Measurements from ENCODE around the gene DECR2.

Gene DECR2

GRCh38 chr16:441447-441846 lies 39.8 kb downstream of the DECR2 start:
- Mint-ChIP-seq H3K9me3 (no peaks in the 10 kb centered on the region), H3K4me1 (ENCODE audit: low read depth in 2 of 2) (peaks cover 3 to 6% of the 10 kb centered on the region in 2 donors), H3K36me3 (ENCODE audit: insufficient read depth) (peaks cover 12% of the 10 kb centered on the region), H3K27me3 (no peaks in the 10 kb centered on the region), H3K27ac (no peak overlapping the region), H3K4me3 (no peak overlapping the region)
- no peak for ATAC-seq (replicated peaks)
- no peak for DNase-seq

GRCh38 chr16:442976-443375 lies 41.3 kb downstream of the DECR2 start:
- H3K4me1 Mint-ChIP-seq (ENCODE audit: low read depth in 2 of 2), result peaks cover 6 to 9% of the 10 kb centered on the region in 2 donors
- H3K27me3 Mint-ChIP-seq, result no peaks in the 10 kb centered on the region
- H3K4me3 Mint-ChIP-seq, result no peak overlapping the region
- H3K9me3 Mint-ChIP-seq, result no peaks in the 10 kb centered on the region
- H3K27ac Mint-ChIP-seq, result no peak overlapping the region
- H3K36me3 Mint-ChIP-seq (ENCODE audit: insufficient read depth), result peaks cover 17% of the 10 kb centered on the region
- no peak for ATAC-seq (replicated peaks)
- DNase-seq, result no peak

- ATAC-seq (replicated peaks) (no peak), DNase-seq (no peak)
- Mint-ChIP-seq H3K27ac (no peak overlapping the region), H3K27me3 (no peaks in the 10 kb centered on the region), H3K36me3 (ENCODE audit: insufficient read depth) (peaks cover 18% of the 10 kb centered on the region), H3K4me3 (no peak overlapping the region), H3K4me1 (ENCODE audit: low read depth in 2 of 2) (peaks cover 7 to 9% of the 10 kb centered on the region in 2 donors), H3K9me3 (no peaks in the 10 kb centered on the region)
Measured at GRCh38 chr16:444027-444426, 42.3 kb downstream of the DECR2 start.

GRCh38 chr16:445566-445965 lies 43.9 kb downstream of the DECR2 start:
- H3K27ac Mint-ChIP-seq, result no peak overlapping the region
- DNase-seq (no peak), ATAC-seq (replicated peaks) (no peak)
- H3K9me3 Mint-ChIP-seq, result no peaks in the 10 kb centered on the region
- peaks cover 15% of the 10 kb centered on the region for H3K36me3 Mint-ChIP-seq (ENCODE audit: insufficient read depth)
- peaks cover 9 to 11% of the 10 kb centered on the region in 2 donors for H3K4me1 Mint-ChIP-seq (ENCODE audit: low read depth in 2 of 2)
- H3K27me3 Mint-ChIP-seq, result no peaks in the 10 kb centered on the region
- H3K4me3 Mint-ChIP-seq, result no peak overlapping the region

- ATAC-seq (replicated peaks), result no peak
- H3K4me1 Mint-ChIP-seq (ENCODE audit: low read depth in 2 of 2), result peaks cover 12 to 17% of the 10 kb centered on the region in 2 donors
- H3K9me3 Mint-ChIP-seq, result no peaks in the 10 kb centered on the region
- H3K36me3 Mint-ChIP-seq (ENCODE audit: insufficient read depth), result peaks cover 10% of the 10 kb centered on the region
- H3K27ac Mint-ChIP-seq, result no peak overlapping the region
- DNase-seq, result no peak
- H3K4me3 Mint-ChIP-seq, result no peak overlapping the region
- no peaks in the 10 kb centered on the region for H3K27me3 Mint-ChIP-seq
Measured at GRCh38 chr16:450385-450784, 48.7 kb downstream of the DECR2 start.

- ATAC-seq (replicated peaks), result no peak
- no peak for DNase-seq
- peaks cover 10% of the 10 kb centered on the region for H3K36me3 Mint-ChIP-seq (ENCODE audit: insufficient read depth)
- peaks cover 12 to 17% of the 10 kb centered on the region in 2 donors for H3K4me1 Mint-ChIP-seq (ENCODE audit: low read depth in 2 of 2)
- H3K27me3 Mint-ChIP-seq, result no peaks in the 10 kb centered on the region
- H3K4me3 Mint-ChIP-seq, result no peak overlapping the region
- no peaks in the 10 kb centered on the region for H3K9me3 Mint-ChIP-seq
- peak overlapping the region in 1 of 2 donors; percentile 49 for H3K27ac Mint-ChIP-seq
Measured at GRCh38 chr16:450785-451512, 49.3 kb downstream of the DECR2 start.

- Mint-ChIP-seq H3K27ac (no peak overlapping the region), H3K4me3 (no peak overlapping the region), H3K36me3 (ENCODE audit: insufficient read depth) (peaks cover 9% of the 10 kb centered on the region)
Measured at GRCh38 chr16:454397-454940, 52.8 kb downstream of the DECR2 start.

GRCh38 chr16:455453-455852 lies 53.8 kb downstream of the DECR2 start:
- no peaks in the 10 kb centered on the region for H3K9me3 Mint-ChIP-seq
- no peak overlapping the region for H3K27ac Mint-ChIP-seq
- ATAC-seq (replicated peaks) (no peak), DNase-seq (no peak)
- peaks cover 8 to 15% of the 10 kb centered on the region in 2 donors for H3K4me1 Mint-ChIP-seq (ENCODE audit: low read depth in 2 of 2)
- peaks cover 9% of the 10 kb centered on the region for H3K36me3 Mint-ChIP-seq (ENCODE audit: insufficient read depth)
- H3K4me3 Mint-ChIP-seq, result no peak overlapping the region
- no peaks in the 10 kb centered on the region for H3K27me3 Mint-ChIP-seq

More at GRCh38 chr16:454397-454940, 52.8 kb downstream of the DECR2 start:
- Mint-ChIP-seq H3K9me3 (no peaks in the 10 kb centered on the region), H3K4me1 (ENCODE audit: low read depth in 2 of 2) (peaks cover 11 to 15% of the 10 kb centered on the region in 2 donors), H3K27me3 (no peaks in the 10 kb centered on the region)
- ATAC-seq (replicated peaks), result no peak
- no peak for DNase-seq

- Mint-ChIP-seq H3K4me3 (no peak overlapping the region), H3K27me3 (no peaks in the 10 kb centered on the region), H3K27ac (peak overlapping the region; percentile 44), H3K4me1 (ENCODE audit: low read depth in 2 of 2) (peaks cover 7 to 11% of the 10 kb centered on the region in 2 donors), H3K36me3 (ENCODE audit: insufficient read depth) (peaks cover 11% of the 10 kb centered on the region), H3K9me3 (no peaks in the 10 kb centered on the region)
- ATAC-seq (replicated peaks), result no peak
- DNase-seq, result no peak
Measured at GRCh38 chr16:456891-457483, 55.3 kb downstream of the DECR2 start.

- DNase-seq, result no peak
- Mint-ChIP-seq H3K9me3 (no peaks in the 10 kb centered on the region), H3K4me1 (ENCODE audit: low read depth in 2 of 2) (peaks cover 8 to 11% of the 10 kb centered on the region in 2 donors), H3K27ac (peak overlapping the region in 1 of 2 donors; percentile 44), H3K27me3 (no peaks in the 10 kb centered on the region), H3K4me3 (no peak overlapping the region), H3K36me3 (ENCODE audit: insufficient read depth) (peaks cover 14% of the 10 kb centered on the region)
- ATAC-seq (replicated peaks), result no peak
Measured at GRCh38 chr16:457732-458400, 56.2 kb downstream of the DECR2 start.

- ATAC-seq (replicated peaks) (no peak), DNase-seq (no peak)
- Mint-ChIP-seq H3K27ac (no peak overlapping the region), H3K27me3 (no peaks in the 10 kb centered on the region), H3K4me3 (no peak overlapping the region), H3K9me3 (no peaks in the 10 kb centered on the region), H3K4me1 (ENCODE audit: low read depth in 2 of 2) (peaks cover 4% of the 10 kb centered on the region in 2 donors), H3K36me3 (ENCODE audit: insufficient read depth) (peaks cover 17% of the 10 kb centered on the region)
Measured at GRCh38 chr16:459761-460160, 58.1 kb downstream of the DECR2 start.

GRCh38 chr16:460787-461186 lies 59.1 kb downstream of the DECR2 start:
- Mint-ChIP-seq H3K27ac (no peak overlapping the region), H3K4me1 (ENCODE audit: low read depth in 2 of 2) (peaks cover 4 to 8% of the 10 kb centered on the region in 2 donors), H3K27me3 (no peaks in the 10 kb centered on the region), H3K9me3 (no peaks in the 10 kb centered on the region), H3K4me3 (no peak overlapping the region), H3K36me3 (ENCODE audit: insufficient read depth) (peaks cover 17% of the 10 kb centered on the region)
- no peak for ATAC-seq (replicated peaks)
- no peak for DNase-seq
